GM10266 (cell line): ENCODE measurements around the gene NPPA.
A peak's percentile ranks its signal among the peaks of the same experiment; 100 is the strongest.

ENCODE experiments used
- DNase-seq: peaks from one replicate; pipeline ENCODE4 v3.0.0; 2012; ENCODE audit errors: extremely low spot score
- CTCF ChIP-seq: IDR thresholded peaks from 2 replicates; pipeline ENCODE4 v1.5.1; 2012; ENCODE audit warnings: mild to moderate bottlenecking, low read depth; ENCODE audit not compliant: control insufficient read depth, insufficient read depth; ENCODE audit errors: missing control alignments

NPPA gene

DNA sequence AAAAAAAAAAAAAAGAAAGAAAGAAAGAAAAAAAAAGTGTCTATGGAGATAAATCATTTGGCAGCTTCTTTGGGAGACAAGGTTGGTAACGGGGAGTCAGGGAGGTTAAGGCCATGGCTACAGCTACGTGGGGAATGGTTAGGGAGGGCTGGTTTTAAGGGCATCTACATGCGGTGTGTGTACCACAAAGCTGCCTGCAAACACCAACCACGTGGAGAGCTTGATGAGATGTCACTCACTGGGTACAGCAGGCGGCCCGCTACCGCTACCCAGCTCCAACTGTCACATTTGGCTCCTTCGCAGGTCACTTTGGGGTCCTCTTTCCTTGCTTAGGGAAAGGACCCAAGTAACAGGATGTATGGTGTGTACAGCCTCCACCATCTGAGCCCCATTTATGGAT lies 6.9 kb upstream of the NPPA start:
- DNase-seq, result no peak
- TF ChIP-seq CTCF, result no peak

GRCh38 chr1:11851180-11851579 lies 3.6 kb upstream of the NPPA start:
- TF ChIP-seq CTCF, result no peak
- no peak for DNase-seq

- TF ChIP-seq CTCF, result no peak
- no peak for DNase-seq
These were observed 2.6 kb upstream of the NPPA start for GRCh38 chr1:11850156-11850555.

GRCh38 chr1:11848373-11848700 lies 754 bp upstream of the NPPA start:
- TF ChIP-seq CTCF, result no peak
- DNase-seq, result no peak

DNA sequence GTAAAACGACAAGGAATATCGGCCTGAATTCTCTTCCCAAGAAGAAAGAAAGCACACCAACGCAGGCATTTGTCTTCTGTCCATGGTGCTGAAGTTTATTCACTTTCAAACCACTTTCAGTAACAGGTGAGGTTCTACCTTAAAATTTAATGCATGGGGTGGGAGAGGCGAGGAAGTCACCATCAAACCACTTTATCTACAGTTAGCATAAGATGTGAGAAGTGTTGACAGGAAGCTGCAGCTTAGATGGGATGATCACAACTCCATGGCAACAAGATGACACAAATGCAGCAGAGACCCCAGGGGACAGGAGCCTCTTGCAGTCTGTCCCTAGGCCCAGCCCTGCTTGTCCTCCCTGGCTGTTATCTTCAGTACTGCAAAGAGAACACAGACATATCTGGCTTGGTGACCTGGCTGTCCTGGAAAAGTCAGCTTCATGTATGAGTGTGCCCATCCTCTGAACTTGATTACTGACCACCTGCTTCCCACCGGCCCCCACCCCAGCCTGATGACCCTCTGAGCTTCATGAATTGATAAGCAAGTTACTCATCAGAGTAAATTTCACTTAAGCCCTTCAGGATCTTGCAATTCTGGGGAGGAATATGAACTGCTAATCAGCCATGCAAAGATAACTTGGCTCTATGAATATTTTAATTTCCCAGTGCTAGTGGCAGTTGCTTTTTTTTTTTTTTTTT lies 1.8 kb downstream of the NPPA start:
- no peak for DNase-seq

DNA sequence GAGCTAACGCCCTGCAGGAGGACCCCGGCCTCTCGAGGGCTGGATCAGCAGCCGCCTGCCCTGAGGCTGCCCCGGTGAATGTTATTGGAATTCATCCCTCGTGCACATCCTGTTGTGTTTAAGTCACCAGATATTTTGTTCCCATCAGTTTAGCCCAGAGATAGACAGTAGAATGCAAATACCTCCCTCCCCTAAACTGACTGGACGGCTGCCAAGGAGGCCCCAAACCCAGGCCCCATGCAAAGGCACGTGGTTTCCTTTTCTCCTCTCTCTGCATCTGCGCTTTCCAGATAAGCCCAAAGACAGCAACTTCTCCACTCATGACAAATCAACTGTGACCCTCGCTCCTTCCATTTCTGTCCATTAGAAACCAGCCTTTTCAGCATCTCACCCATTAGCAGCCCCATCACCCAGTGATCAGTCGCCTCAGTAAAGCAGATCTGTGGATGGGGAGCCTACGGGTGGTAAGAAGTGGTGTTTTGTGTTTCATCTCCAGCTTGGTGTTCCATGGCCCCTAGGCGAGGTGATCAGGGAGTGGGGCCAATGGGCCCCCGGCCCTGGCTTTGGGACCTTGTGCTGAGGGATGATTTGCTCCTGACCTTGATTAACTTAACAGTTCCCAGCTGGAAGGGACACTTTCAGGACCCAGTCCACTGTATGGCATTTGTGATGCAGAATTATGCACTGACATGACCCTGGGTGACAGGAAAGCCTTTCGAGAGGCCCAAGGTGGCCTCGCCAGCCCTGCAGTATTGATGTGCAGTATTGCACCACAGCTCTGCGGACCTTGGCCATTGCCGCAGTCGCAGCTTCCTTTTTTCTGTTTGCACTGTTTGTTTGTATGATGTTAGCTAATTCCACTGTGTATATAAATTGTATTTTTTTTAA lies 5.2 kb downstream of the NPPA start:
- TF ChIP-seq CTCF, result no peak
- DNase-seq, result peak; percentile 55

More for the DNA sequence above, 1.8 kb downstream of the NPPA start:
- TF ChIP-seq CTCF, result no peak
